ENCODE data around the gene NANOS3. TPM values are rescaled to one million over a fixed set of nuclear protein-coding genes. Genes with fewer than 3 reads are reported as not detected.

The NANOS3 gene
- total and polyA plus RNA-seq, 9 of the 15 experiments (the other 6 are each of a cell fraction or from before 2014, with no cell fraction given), result not detected

GRCh38 chr19:13843104-13843921, 33.6 kb upstream of the NANOS3 start (continued):
- TF ChIP-seq, protein P1, sequence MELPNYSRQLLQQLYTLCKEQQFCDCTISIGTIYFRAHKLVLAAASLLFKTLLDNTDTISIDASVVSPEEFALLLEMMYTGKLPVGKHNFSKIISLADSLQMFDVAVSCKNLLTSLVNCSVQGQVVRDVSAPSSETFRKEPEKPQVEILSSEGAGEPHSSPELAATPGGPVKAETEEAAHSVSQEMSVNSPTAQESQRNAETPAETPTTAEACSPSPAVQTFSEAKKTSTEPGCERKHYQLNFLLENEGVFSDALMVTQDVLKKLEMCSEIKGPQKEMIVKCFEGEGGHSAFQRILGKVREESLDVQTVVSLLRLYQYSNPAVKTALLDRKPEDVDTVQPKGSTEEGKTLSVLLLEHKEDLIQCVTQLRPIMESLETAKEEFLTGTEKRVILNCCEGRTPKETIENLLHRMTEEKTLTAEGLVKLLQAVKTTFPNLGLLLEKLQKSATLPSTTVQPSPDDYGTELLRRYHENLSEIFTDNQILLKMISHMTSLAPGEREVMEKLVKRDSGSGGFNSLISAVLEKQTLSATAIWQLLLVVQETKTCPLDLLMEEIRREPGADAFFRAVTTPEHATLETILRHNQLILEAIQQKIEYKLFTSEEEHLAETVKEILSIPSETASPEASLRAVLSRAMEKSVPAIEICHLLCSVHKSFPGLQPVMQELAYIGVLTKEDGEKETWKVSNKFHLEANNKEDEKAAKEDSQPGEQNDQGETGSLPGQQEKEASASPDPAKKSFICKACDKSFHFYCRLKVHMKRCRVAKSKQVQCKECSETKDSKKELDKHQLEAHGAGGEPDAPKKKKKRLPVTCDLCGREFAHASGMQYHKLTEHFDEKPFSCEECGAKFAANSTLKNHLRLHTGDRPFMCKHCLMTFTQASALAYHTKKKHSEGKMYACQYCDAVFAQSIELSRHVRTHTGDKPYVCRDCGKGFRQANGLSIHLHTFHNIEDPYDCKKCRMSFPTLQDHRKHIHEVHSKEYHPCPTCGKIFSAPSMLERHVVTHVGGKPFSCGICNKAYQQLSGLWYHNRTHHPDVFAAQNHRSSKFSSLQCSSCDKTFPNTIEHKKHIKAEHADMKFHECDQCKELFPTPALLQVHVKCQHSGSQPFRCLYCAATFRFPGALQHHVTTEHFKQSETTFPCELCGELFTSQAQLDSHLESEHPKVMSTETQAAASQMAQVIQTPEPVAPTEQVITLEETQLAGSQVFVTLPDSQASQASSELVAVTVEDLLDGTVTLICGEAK (IDR thresholded peaks at IDR 0.05), result peak; percentile 20; the same call in 1 of the 2 replicates
- TF ChIP-seq, protein P1 (CRISPR knock-in tag; IDR thresholded peaks at IDR 0.05), result no peak
- TF ChIP-seq POLR2AphosphoS2 (IDR thresholded peaks at IDR 0.05; ENCODE audit: low read length), result no peak
- 0 out of 2 replicates have a peak, but pooled peaks have one; percentile 55 for TF ChIP-seq HDAC2 (IDR thresholded peaks at IDR 0.05)
- TF ChIP-seq NFIC (IDR thresholded peaks at IDR 0.05), result peak; percentile 62
- peak; percentile 54; the same call in 1 of the 2 replicates for TF ChIP-seq CBX1 (IDR thresholded peaks at IDR 0.05; ENCODE audit: low read depth)
- 0 out of 2 replicates have a peak, but pooled peaks have one; percentile 13 for TF ChIP-seq DPF2 (IDR thresholded peaks at IDR 0.05)
- TF ChIP-seq NRF1 (conservative IDR thresholded peaks at IDR 0.05 in 1 of 2, IDR thresholded peaks at IDR 0.05 in 1 of 2), result 0 out of 4 replicates have a peak, but pooled peaks of 1 of the 2 experiments have one; percentile 14
- TF ChIP-seq ZBTB7A (IDR thresholded peaks at IDR 0.05; ENCODE audit: borderline replicate concordance, control insufficient read depth, low read depth, low read length), result peak; percentile 79
- TF ChIP-seq BRD9 (IDR thresholded peaks at IDR 0.05; ENCODE audit: low read depth, partially characterized antibody), result peak; percentile 46
- peak; percentile 93 for TF ChIP-seq BCOR (IDR thresholded peaks at IDR 0.05)
- TF ChIP-seq ZBTB2 (IDR thresholded peaks at IDR 0.05), result 0 out of 2 replicates have a peak, but pooled peaks have one; percentile 16
